Psoas muscle (tissue), 8 donors: ENCODE data around the gene EPHA1. TPM values are rescaled to one million over a fixed set of nuclear protein-coding genes. Genes with fewer than 3 reads are reported as not detected.

Experiments used
- ATAC-seq, 4 donors: fragments of 200-7000 bp; cut with Tn5 transposase; one replicate each; pipeline ENCODE4 v1.9.1; 2020; ENCODE audit warnings: moderate library complexity in 3 of 4, mild to moderate bottlenecking in 2 of 4
- DNase-seq, 2 donors: peaks; one replicate each; pipeline ENCODE4 v3.0.0-alpha.2; 2020
- H3K27ac ChIP-seq: fragments of 200-600 bp; one replicate; pipeline ENCODE4 v1.8.0; 2022
- H3K27me3 ChIP-seq, 3 donors: fragments of 200-600 bp in 1 of 3; one replicate each; pipeline versions ENCODE4 v1.6.1 to v1.8.0; 2013 to 2022; ENCODE audit warnings: low read length in 2 of 3, mild to moderate bottlenecking in 2 of 3, moderate library complexity in 1 of 3; ENCODE audit not compliant: insufficient read depth in 3 of 3
- H3K36me3 ChIP-seq, 2 donors: fragments of 200-600 bp in 1 of 2; one replicate each; pipeline versions ENCODE4 v1.6.1 to v1.8.0; 2013 to 2022; ENCODE audit warnings: low read depth in 1 of 2, mild to moderate bottlenecking in 1 of 2, moderate library complexity in 1 of 2; ENCODE audit not compliant: insufficient read depth in 1 of 2
- H3K4me1 ChIP-seq: fragments of 200-600 bp; one replicate; pipeline ENCODE4 v1.8.0; 2022
- H3K4me3 ChIP-seq: fragments of 200-600 bp; one replicate; pipeline ENCODE4 v1.8.0; 2022; ENCODE audit warnings: mild to moderate bottlenecking
- H3K9me3 ChIP-seq: fragments of 200-600 bp; one replicate; pipeline ENCODE4 v1.8.0; 2022
- WGBS, 3 donors: extraction: QIAGEN DNeasy Blood & Tissue Kit; methylation state at CpG; one replicate each; pipeline versions ENCODE4 v1.1.6 to v1.1.7; 2013; 5-methylcytosine and 5-hydroxymethylcytosine counted together
- intact Hi-C, 2 donors: fragments of 100-400 bp; cut with DNase I; formaldehyde crosslinking; loops; one replicate each; pipeline versions ENCODE4 v1.11.0 to v1.14.2; 2022
- polyA plus RNA-seq, 3 donors: library from polyadenylated mRNA; stranded (reverse); fragments of 200-250 nt; gene quantifications; one replicate each; pipeline ENCODE4 v1.2.3, GENCODE V29; 2013
- total RNA-seq, 4 donors: library from RNA; stranded (reverse); fragmentation: NEBNext Ultra II Directional in 2 of 4; extraction: Animal tissue kit (Norgen Biotek cat#: 25700) in 2 of 4; gene quantifications; one replicate each; pipeline versions ENCODE4 v1.2.1 to v1.2.4, GENCODE V29; 2021 to 2023
- TF ChIP-seq, protein P1 (sequence below): fragments of 200-600 bp; IDR thresholded peaks from one replicate; pipeline ENCODE4 v1.8.0; 2022; ENCODE audit warnings: antibody characterized with exemption
- donor health status: healthy with polysubstance abuse.
- donor health status: DM: no; HTN: no; CAD: no; lungs with moderate emphysema.
- donor health status: Bipolar disorder and iron deficiency.
- donor health status: healthy.
- donor health status: DM: yes; HTN: yes; CAD: no.
- donor health status: DM: no; HTN: no; CAD: no.
- donor health status: DM: no; HTN: no; CAD: no.
- donor health status: DM: yes; HTN: yes; CAD: no.

The EPHA1 gene
- total and polyA plus RNA-seq, 7 donors = 0.07 to 0.38 (median 0.20) TPM; not detected in 3

GRCh38 chr7:143390773-143391317 is 17.8 kb downstream of the EPHA1 start:
- TF ChIP-seq, protein P1, sequence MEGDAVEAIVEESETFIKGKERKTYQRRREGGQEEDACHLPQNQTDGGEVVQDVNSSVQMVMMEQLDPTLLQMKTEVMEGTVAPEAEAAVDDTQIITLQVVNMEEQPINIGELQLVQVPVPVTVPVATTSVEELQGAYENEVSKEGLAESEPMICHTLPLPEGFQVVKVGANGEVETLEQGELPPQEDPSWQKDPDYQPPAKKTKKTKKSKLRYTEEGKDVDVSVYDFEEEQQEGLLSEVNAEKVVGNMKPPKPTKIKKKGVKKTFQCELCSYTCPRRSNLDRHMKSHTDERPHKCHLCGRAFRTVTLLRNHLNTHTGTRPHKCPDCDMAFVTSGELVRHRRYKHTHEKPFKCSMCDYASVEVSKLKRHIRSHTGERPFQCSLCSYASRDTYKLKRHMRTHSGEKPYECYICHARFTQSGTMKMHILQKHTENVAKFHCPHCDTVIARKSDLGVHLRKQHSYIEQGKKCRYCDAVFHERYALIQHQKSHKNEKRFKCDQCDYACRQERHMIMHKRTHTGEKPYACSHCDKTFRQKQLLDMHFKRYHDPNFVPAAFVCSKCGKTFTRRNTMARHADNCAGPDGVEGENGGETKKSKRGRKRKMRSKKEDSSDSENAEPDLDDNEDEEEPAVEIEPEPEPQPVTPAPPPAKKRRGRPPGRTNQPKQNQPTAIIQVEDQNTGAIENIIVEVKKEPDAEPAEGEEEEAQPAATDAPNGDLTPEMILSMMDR = no peak
- intact Hi-C loops = no loop called here
- no peak for ATAC-seq
- Histone ChIP-seq H3K4me1 (peaks cover 23% of the 10 kb centered on the region), H3K9me3 (no peaks in the 10 kb centered on the region), H3K27me3 (no peaks in the 10 kb centered on the region), H3K36me3 (peaks cover 13 to 68% of the 10 kb centered on the region in 2 donors), H3K4me3 (no peak overlapping the region), H3K27ac (peak overlapping the region; percentile 72)
- DNase-seq = no peak
- WGBS, 3 donors = 82 to 85% (median 83%) methylated on average over 9 of the region's 9 CpGs

GRCh38 chr7:143390104-143390772 is 18.4 kb downstream of the EPHA1 start:
- Histone ChIP-seq H3K27ac (no peak overlapping the region), H3K4me3 (no peak overlapping the region), H3K27me3 (no peaks in the 10 kb centered on the region), H3K36me3 (peaks cover 13 to 73% of the 10 kb centered on the region in 2 donors), H3K4me1 (peaks cover 25% of the 10 kb centered on the region), H3K9me3 (no peaks in the 10 kb centered on the region)
- no peak for DNase-seq
- TF ChIP-seq, protein P1 = no peak
- no peak for ATAC-seq
- intact Hi-C loops = no loop called here
- 85 to 90% (median 86%) methylated on average over 10 of the region's 10 CpGs for WGBS, 3 donors

DNA sequence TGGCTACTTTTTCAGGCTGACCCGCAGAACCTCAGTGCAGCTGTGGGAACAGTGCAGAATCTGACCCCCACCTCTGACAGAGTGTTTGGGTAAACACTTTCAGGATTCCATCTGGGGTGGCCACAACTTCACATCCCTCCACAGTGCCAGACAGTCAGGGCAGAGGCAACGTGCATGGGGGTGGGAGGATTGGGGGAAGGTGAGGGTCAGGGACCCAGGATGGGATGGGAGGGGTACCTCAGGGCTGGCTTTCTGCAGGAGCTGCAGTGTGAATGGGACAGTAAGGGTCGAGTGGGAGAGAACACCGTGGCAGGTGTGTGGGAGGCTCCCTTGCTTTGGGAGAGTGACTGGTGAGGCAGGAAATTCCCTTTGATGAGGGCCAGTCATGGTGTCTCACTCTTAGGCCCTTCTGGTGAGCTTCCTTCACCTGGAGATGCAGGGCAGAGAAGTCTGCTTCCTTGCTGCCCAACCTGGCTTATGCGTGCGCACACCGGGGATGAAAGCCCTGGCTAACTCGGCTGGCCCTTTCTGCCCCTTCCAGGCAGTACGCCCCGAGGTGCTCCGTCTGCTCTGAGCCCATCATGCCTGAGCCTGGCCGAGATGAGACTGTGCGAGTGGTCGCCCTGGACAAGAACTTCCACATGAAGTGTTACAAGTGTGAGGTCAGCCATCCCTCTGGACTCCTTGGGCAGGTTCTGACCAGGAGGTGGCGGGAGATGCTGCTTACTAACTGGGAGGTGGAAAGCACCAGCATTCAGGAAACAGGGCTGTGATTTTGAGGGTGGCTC is 19.1 kb downstream of the EPHA1 start:
- Histone ChIP-seq H3K27ac (no peak overlapping the region), H3K4me3 (no peak overlapping the region), H3K36me3 (peaks cover 13 to 80% of the 10 kb centered on the region in 2 donors), H3K27me3 (no peaks in the 10 kb centered on the region), H3K4me1 (peaks cover 32% of the 10 kb centered on the region), H3K9me3 (no peaks in the 10 kb centered on the region)
- 83 to 87% (median 86%) methylated on average over 15 of the region's 15 CpGs for WGBS, 3 donors
- ATAC-seq (no peak), DNase-seq (no peak)
- intact Hi-C loops = no loop called here
- TF ChIP-seq, protein P1 = no peak

DNA sequence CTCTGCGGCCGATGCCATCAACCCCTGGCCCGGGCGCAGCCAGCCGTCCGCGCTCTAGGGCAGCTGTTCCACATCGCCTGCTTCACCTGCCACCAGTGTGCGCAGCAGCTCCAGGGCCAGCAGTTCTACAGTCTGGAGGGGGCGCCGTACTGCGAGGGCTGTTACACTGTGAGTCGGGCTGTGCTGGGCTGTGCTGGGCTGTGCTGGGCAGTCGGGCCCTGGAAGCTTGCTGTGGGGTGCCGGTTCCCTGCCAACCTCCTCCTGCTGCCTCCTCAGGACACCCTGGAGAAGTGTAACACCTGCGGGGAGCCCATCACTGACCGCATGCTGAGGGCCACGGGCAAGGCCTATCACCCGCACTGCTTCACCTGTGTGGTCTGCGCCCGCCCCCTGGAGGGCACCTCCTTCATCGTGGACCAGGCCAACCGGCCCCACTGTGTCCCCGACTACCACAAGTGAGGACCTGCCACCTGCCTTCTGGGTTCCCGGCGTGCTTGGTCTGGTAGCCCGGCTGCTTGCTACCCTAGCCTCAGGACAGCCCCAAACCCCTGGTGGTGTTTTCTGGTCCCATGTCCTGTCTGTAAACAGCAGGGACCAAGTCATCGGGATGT is 20.1 kb downstream of the EPHA1 start:
- no peak for ATAC-seq
- Histone ChIP-seq H3K4me1 (peaks cover 41% of the 10 kb centered on the region), H3K27me3 (no peaks in the 10 kb centered on the region), H3K36me3 (peaks cover 14 to 80% of the 10 kb centered on the region in 2 donors), H3K9me3 (no peaks in the 10 kb centered on the region), H3K4me3 (no peak overlapping the region), H3K27ac (no peak overlapping the region)
- TF ChIP-seq, protein P1 = no peak
- intact Hi-C loops = no loop called here
- no peak for DNase-seq
- 70 to 86% (median 80%) methylated on average over 28 of the region's 28 CpGs for WGBS, 3 donors
